HG03095 (cell line): ENCODE data around the gene SPDYC.
"Not testable (repeated sequence)": the region's sequence is repeated elsewhere in the genome, so short reads cannot be mapped to it uniquely, and the experiment has no call there.

Experiments used
- ATAC-seq: cut with Tn5 transposase; IDR thresholded peaks from one replicate; pipeline ENCODE4 v1.9.1; 2021; ENCODE audit warnings: moderate library complexity; ENCODE audit not compliant: unreplicated experiment

Gene SPDYC

DNA sequence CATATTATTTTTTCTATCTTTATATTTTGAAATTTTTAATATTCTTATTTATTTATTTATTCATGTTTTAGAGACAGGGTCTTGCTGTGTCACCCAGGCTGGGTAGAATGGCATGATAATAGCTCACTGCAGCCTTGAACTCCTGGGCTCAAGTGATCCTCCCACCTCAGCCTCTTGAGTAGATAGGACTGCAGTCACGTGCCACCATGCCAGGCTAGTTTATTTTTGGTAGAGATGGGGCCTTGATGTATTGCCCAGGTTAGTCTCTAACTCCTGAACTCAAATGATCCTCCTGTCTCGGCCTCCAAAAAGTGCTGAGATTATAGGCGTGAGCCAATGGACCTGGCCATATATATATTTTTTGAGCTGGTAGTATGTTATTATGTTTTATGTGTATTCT lies 2.4 kb upstream of the SPDYC start:
- no peak for ATAC-seq

DNA sequence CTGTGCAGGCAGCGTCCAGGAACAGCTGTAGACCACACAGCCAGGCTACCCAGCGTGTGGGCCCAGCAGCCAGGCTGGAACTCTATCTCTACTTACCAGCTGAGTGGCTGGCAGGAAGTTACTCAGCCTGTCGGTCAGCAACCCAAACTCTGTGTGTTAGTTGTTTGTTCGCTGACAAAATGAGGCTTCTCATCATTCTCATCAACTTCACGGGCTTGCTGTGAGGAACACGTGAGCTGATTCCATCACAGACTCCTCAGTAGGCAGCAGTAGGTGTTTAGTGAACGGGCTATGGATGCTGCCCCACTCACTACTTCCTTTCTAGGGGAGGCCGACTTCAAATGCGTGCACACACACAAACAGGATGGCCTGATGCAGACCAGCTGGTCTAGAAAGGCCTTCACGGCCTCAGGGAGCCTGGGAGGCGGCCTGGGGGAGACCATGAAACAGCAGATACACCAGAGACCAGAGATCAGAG lies 830 bp upstream of the SPDYC start:
- no peak for ATAC-seq

DNA sequence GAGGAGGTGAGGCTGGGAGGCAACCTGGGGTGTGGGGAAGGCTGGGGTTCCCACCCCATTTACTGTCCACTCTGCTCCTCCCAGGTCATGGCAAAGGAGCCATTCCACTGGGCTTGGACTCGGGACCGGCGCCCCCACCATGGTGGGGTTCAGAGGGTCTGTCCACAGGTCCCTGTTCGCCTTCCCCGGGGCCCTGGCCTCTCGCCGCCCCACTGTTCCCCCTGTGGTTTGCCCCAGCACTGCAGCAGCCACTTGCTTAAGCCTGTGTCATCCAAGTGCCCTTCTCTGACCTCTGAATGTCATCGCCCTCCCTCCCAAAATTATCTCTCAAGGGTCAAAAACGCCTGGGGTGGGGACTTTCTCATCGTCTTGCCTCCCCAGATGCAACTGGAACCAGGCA lies 2.6 kb downstream of the SPDYC start:
- no peak for ATAC-seq

DNA sequence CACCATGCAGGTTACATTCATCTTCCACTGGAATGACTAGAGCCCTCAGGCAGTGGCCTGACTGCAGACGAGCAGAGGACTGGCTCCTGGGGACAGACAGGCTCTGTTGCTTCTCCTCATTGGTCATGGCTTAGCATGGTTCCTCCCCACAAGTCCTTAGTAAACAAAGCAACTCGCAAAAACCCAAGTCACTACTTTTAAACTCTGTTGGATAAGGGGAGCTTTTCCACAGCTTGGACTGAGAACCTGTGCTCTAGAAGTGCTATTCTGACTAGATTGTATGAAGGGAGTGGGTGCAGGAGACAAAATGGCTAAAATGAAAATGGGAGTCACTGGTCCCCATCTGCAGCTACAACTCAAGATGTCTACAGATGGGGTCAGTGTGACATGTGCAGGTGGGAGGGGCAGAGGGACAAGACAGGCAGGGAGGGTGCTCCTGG lies 4.6 kb downstream of the SPDYC start:
- not testable (repeated sequence) for ATAC-seq

DNA sequence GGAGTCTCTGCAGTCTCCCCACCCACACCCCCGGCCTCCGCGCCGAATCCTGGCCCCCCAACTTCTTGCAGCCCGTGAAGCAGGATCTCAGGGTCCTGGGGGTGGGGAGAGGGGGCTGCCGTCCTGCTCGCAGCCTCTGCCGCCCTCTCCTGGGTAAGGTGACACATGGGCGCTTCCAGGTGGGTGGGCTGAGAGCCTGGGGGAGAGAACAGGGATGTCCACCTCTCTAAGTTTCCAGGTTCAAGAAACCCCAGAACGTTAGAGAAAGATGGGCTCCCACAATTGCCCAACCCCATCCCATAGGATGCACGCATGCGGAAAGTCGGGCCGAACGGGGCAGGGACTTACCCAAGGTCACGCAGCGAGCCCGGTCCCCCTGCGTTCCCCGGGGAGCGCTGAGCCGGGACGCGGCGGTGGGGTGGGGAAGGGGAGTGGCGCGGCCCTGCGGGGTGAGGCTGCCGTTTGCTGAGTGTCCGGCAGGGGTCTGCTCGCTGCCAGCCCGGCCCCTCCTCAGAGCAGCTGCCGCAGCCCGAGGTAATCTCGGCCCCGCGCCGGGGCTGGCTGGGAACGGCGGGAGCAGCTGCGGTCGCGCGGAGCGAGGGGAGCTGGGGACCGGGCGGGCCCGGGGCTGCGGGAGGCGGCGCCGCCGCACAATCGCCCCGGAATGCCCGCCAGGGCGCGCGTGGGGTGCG lies 11.0 kb downstream of the SPDYC start:
- ATAC-seq = no peak

DNA sequence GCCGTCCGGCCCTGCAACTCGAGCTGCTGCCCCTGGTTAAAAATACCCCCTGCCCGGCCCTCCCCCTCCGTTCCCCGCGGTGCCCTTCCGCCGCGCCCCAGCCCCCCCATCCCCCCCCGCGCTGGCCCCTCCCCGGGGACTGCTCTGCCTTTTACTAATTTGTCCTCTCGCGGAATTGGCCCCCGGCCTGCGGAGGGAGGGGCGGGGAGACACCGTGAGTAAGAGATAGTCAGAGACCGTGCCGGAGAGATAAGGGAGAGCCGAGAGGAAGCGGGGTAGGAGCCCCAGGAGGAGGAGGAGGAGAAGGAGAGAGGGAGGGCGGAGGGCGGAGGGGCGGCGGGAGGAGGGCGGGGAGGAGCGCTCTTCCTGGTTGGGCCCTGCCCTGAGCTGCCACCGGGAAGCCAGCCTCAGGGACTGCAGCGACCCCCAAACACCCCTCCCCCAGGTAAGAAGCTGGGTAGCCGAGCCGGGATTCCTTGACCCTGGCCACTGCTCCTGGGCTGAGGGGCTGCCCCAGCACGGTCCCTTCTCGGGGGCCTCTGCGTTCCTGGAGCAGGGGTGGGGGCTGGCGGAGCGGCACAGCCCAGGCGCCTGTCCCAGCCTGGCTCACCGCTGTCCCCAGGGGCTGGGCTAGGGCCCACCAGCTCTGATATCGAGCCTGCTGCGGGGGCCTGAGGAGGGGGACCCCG lies 11.7 kb downstream of the SPDYC start, which contains the start of gene CAPN1:
CAPN1 (plus strand) TSS at position 360 of the 689 bp plus-strand sequence. CDS start 774 bp downstream, outside the sequence.
- no peak for ATAC-seq

DNA sequence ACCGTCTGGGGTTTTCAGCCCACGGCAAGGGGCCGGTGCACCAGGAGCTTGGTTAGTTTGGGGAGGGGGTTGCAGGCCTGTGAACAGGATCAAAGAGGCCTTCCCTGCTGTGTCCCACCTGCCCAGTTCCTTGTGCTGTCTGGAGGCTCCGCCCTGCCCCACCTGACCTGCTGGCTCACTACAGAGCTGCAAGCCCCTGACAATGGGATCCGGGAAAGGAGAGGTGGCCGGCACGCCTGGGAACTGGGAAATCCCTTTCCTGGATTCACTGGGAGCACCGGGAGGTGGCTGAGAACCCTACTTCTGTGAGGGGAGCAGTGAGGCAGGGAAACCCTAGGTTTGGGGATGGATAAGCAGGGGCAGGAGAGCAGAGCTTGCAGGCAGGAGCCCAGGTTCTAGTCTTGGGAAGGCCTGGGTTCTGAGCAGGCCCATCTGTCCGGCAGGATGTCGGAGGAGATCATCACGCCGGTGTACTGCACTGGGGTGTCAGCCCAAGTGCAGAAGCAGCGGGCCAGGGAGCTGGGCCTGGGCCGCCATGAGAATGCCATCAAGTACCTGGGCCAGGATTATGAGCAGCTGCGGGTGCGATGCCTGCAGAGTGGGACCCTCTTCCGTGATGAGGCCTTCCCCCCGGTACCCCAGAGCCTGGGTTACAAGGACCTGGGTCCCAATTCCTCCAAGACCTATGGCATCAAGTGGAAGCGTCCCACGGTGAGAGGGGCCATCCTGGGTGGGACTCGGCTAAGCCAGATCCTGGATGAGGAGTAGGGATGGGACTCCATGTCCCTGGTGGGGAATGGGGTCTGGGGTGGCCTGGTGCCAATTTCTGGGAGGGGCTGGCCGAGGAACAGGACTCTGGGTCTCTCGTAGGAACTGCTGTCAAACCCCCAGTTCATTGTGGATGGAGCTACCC lies 12.5 kb downstream of the SPDYC start:
- no peak for ATAC-seq

DNA sequence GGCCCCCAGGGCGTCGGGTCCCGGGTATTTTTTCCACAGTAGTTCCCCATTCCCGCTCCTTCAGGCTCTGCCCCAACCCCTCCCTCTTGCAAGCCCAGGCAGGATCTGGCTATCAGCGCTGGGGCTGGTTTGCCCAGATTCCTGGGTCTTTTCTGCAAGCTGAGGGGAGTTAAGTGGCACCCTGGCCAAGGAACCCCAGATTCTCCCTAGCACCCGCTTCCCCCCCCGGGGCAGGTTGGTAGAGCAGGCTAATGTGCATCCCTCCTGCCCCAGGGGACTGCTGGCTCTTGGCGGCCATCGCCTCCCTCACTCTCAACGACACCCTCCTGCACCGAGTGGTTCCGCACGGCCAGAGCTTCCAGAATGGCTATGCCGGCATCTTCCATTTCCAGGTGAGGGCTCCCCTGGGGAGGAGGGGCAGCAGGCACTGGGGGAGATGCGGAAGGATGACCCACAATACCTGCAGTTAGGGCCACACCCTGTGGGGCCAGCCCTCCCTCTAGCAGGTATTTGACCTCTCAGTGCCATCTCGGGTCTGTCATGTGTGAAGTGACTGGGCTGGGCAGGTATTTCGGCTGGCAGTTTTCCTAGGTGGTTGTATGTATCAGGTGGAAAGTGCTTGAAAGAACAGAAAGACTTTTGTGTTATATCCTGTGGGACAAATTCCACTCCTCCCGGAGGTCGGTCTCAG lies 13.3 kb downstream of the SPDYC start:
- no peak for ATAC-seq

DNA sequence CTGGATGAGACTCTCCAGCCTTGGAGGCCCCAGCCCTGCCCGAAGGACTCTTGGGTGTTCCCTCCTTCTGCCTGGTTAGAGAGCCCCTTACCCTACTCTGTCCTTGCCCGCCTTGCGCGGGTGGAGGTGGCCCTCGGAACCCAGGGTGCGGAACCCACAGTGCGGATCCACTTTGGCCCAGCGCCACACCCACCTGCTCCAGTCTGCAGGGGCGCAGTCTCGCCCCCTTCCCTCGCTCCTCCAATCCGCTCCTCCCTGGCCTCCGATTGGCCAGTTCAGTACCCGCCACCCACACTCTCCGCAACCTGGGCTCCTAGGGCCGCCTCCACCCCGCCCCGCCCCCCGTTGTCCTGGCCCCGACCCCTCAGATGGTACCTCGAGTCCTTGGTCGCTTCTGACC lies 14.1 kb downstream of the SPDYC start:
- no peak for ATAC-seq

DNA sequence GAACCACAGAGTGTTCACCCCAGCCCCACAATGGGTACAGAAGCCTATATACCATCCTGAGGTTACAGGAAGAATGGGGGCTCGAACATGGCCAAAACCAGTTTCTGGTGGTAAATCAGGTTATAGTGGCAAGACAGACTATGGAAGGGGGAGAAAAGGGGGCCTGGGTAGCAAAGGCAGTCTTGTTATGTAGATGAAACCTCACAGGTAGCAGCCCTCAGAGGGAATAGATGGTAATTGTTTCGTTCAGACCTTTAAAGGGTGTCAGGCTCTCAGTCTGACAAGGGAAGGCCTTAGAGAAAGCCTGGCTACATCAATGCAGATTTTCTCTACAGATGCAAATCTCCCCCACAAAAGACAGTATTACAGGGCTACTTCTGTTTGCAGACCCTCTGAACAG lies 15.1 kb downstream of the SPDYC start:
- no peak for ATAC-seq

DNA sequence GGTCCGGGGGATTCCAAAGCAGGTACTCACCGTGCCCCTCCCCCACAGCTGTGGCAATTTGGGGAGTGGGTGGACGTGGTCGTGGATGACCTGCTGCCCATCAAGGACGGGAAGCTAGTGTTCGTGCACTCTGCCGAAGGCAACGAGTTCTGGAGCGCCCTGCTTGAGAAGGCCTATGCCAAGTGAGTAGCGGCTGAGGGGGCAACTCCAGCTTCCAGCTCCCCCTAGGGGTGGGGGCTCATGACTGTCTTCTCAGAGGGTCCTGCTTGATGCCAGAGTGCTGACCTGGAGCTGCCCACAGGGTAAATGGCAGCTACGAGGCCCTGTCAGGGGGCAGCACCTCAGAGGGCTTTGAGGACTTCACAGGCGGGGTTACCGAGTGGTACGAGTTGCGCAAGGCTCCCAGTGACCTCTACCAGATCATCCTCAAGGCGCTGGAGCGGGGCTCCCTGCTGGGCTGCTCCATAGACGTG lies 15.9 kb downstream of the SPDYC start:
- no peak for ATAC-seq

DNA sequence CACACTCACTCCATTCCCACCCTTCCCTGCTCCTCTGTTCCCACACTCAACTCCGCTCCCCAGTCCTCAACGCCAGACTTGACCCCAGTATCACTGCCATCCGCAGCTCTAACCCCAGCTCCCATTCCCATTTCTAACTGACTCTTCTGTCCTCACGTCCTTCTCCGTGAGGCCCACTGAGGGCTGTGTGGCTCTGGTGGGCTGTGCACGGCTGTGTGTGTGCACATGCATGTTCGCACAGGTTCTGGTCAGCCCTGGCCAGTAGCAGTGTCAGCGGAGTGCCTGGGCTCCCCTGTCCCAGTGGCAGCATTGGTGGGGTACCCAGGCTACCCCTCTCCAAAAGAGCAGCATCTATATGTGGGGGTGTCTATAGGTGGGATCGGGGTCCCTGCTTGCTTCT lies 16.7 kb downstream of the SPDYC start:
- no peak for ATAC-seq

DNA sequence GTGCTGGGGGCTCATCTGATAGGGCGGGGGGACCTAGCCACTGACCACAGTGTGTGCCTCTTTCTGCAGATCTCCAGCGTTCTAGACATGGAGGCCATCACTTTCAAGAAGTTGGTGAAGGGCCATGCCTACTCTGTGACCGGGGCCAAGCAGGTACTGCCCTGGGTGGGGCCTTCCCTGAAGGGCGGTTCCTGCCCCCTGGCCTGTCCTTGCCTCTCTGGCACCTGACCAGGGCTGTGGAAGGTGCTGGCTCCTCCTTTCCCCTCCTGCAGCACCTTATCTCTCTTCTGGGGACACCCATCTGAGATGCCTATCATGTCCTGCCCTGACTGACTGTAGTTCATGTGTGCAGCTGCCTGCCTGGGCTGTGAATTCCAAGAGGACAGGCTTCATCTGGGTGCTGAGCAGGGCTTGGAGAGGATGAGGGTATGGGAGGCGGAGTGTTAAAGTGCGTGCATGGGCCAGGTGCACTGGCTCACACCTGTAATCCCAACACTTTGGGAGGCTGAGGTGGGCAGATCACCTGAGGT lies 17.2 kb downstream of the SPDYC start:
- no peak for ATAC-seq

DNA sequence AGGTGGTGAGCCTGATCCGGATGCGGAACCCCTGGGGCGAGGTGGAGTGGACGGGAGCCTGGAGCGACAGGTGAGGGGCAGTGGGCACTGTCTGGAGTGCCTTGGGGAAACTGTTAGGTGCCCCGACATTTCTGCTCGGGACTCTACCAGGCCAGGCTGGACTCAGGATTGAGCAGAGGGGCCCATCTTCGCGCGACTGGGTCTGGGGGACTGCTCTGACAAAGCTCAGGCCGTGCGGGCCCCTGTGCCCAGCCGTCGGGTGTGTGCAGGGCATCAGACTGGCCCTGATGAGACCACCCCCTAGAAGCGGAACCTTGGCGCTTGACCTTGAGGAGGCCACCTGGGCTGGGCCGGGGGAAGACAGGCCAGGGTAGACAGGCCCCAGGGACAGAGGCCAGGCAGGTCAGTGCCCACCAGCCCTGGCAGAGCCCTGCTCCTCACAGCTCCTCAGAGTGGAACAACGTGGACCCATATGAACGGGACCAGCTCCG lies 18.0 kb downstream of the SPDYC start:
- no peak for ATAC-seq

DNA sequence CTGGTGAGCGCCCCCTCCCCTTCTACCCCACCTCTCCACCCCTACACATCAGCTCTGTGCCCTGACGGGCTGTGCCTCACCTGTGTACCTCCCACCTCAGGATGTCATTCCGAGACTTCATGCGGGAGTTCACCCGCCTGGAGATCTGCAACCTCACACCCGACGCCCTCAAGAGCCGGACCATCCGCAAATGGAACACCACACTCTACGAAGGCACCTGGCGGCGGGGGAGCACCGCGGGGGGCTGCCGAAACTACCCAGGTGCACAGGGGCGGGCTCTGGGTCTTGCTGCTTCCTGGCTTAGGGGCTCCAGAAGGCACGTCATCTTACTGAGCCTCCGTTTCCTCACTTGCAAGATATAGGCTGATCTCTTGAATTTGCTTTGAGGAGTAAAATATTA lies 18.5 kb downstream of the SPDYC start:
- no peak for ATAC-seq

DNA sequence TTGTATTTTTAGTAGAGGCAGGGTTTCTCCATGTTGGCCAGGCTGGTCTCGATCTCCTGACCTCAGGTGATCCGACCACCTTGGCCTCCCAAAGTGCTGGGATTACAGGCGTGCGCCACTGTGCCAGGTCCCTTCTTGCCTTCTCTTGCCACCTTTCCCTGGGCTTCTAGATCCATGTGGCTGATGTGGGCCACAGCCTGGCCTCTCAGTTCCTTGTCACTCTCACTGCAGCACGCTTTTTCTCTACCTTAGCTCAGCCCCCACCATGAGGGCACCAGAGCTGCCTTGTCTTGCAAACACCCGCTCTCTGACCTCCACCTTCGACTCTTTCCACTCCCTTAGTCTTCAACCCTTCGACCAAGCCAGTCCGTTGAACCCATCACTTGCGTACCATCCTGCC lies 19.2 kb downstream of the SPDYC start:
- ATAC-seq = no peak

DNA sequence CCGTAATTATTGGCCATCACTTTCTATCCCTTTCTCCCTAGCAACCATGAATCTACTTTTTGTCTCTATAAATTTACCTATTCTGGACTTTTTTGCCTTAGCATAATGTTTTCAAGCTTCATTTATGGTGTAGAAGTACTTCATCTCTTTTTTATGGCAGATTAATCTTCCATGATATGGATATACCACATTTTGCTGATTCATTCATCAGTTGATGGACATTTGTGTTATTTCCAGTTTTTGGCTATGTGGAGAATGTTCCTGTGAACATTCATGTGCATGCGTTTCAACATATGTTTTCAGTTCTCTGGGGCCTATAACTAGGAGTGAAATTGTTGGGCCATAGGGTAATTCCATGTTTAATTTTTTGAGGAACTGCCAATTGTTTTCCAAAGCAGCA lies 24.5 kb downstream of the SPDYC start:
- ATAC-seq = no peak

DNA sequence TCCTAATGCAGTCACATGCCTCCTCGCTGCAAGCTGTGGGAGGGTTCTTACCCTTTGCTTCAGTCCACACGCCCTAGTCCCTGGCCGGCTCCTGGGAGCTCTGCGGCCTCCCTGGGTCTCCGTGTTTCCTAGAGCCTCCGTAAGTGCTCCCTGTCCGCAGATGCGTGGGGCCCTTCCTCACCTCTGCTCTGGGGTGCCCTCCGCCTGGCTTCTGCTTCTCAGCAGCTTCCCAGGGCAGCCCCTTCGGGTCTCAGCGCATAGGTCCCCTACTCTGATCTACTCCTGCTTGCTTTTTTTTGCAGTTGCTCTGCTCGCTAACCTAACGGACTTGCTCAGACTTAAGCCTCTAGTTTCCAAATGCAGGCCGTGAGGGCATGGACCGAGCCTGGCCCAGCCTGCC lies 34.1 kb downstream of the SPDYC start:
- no peak for ATAC-seq

DNA sequence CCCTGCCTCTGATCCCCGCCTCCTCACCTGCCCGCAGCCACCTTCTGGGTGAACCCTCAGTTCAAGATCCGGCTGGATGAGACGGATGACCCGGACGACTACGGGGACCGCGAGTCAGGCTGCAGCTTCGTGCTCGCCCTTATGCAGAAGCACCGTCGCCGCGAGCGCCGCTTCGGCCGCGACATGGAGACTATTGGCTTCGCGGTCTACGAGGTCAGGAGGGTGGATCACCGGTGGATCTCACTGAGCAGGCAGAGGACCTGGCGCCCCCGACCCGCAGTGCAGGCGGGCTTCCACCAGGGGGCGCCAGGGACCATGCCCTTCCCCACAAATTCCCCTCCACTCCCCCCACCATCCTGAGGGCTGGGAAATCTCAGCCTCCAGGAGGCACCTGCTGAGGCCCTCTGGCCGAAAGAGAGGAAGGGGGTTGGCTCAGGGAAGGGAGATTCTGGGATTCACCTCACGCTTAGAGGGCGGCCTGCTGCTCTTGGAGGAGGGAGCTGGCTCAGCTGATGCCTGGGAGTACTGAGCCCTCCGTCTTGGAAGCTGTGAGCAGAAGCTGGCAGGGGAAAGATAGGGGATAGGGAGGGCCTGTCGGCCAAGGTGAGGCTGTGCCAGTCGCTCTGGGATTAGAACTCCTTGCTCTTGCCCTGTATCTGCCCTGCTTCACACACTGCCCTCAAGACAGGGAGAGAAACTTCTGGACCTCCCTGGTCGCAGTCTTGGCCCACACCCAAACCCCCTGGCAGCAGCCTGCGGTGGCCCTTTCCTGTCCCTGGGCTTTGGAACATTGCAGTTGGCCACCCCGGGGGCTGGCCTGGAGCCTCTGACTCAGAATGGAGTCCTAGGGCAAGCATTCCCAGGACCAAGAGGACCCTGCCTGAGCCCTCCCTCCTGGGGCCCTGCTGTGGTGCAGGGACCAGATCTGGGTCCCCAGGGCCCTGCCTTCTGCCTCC lies 34.9 kb downstream of the SPDYC start:
- ATAC-seq = no peak
